ENCODE data around the gene CEP162. TPM values are rescaled to one million over a fixed set of nuclear protein-coding genes. Genes with fewer than 3 reads are reported as not detected.

CEP162 gene, protein sequence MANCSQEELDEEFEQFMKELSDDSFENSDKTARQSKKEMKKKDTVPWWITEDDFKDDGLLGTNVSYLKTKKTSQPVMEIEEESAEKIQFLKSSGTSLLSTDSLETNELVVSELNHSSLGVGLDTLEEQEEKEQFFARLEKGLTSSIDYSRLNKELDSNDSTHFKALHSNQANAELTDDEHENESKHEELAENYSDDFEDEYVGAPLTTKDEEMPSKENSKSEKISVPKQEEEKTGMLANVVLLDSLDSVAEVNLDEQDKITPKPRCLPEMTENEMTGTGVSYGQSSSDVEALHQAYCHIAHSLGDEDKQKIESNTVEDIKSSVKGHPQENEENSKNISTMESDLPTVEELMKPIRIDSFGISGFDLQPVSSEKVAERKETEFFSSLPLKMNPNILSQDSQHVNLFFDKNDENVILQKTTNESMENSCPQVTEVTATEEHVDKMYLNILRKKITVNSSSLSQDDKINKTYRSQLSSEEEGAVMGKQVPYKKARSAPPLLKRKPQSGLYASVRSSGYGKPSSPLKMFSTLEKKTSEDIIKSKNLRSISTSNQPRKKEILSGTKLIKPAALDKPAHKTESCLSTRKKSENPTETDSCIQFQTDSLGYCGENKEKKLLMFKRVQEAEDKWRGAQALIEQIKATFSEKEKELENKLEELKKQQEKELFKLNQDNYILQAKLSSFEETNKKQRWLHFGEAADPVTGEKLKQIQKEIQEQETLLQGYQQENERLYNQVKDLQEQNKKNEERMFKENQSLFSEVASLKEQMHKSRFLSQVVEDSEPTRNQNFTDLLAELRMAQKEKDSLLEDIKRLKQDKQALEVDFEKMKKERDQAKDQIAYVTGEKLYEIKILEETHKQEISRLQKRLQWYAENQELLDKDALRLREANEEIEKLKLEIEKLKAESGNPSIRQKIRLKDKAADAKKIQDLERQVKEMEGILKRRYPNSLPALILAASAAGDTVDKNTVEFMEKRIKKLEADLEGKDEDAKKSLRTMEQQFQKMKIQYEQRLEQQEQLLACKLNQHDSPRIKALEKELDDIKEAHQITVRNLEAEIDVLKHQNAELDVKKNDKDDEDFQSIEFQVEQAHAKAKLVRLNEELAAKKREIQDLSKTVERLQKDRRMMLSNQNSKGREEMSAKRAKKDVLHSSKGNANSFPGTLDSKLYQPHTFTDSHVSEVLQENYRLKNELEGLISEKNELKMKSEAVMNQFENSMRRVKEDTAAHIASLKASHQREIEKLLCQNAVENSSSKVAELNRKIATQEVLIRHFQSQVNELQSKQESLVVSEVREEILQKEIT (N-terminal part only)
- 6.0 TPM for total RNA-seq
- 1 to 10 TPM; 2.2 to 4.2 (median 2.7) TPM for polyA plus RNA-seq

DNA sequence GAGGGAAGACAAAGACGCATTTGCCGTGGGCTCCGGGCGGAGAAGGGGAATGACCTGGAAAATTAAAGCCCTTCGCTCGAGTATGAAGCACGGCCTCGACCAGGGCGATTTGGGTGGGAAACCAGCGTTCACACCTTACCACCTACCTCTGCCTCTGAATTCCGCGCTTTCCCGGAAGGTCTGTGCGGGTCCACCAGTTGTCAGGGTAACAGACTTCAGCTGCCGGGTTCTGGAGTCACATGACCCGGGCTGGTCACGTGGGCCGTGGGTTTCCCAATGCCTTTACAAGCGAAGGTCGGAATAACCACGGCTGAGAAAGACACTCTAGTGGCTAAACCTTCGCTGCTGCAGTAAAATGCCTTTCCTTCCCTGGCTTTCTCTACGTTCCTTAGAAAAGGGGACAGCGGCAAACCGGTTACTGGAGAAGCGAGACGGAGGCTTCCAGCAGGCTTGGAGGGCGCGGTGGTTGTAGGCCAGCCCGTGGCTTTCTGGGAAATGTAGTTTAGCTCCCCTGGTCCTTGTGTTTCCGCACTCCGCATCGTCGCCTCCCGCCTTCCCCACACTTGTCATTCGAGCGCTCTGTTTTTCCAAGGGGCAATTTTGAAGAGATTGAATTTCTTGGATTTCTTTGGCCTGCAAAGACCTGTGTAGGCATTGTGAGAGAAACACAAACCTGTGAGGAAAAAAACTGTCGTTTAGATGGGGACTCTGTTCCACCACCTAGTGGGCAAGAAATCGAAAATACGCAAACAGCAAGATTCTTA is at the start of gene CEP162:
TSS of gene CEP162 (minus strand) at position 210 of the 764 bp plus-strand sequence. CDS start 1,250 bp downstream, outside the sequence.
- ATAC-seq (ENCODE audit: low read depth in 2 of 2) (peak; percentile 92), DNase-seq (peak; percentile 86 to 93 (median 91))
- H3K27ac Mint-ChIP-seq, result peak within 1 kb of the TSS; percentile 91 to 93 (median 92)
- peaks cover 15% of the 10 kb centered on the region for H3K27me3 ChIP-seq (ENCODE audit: control insufficient read depth, insufficient read depth, low read length)
- peaks cover 9 to 33% (median 19%) of the 10 kb centered on the region in 4 donors for H3K4me1 Mint-ChIP-seq
- H3K4me3 ChIP-seq (ENCODE audit: low read depth, low read length), result peak within 1 kb of the TSS; percentile 98
- peak within 1 kb of the TSS; percentile 65 for H3K27ac ChIP-seq (ENCODE audit: insufficient read depth, low read length, poor library complexity, severe bottlenecking)
- no peaks in the 10 kb centered on the region for H3K9me3 ChIP-seq (ENCODE audit: control insufficient read depth in 2 of 2, low read length in 2 of 2)
- H3K36me3 Mint-ChIP-seq, result no peaks in the 10 kb centered on the region
- peaks cover 6% of the 10 kb centered on the region for H3K4me1 ChIP-seq (ENCODE audit: control insufficient read depth, insufficient read depth, low read length, poor library complexity, severe bottlenecking)
- no peaks in the 10 kb centered on the region for H3K36me3 ChIP-seq (ENCODE audit: control insufficient read depth, insufficient read depth, low read length)
- peaks cover 0 to 2% (median 0%) of the 10 kb centered on the region in 7 donors for H3K9me3 Mint-ChIP-seq
- H3K27me3 Mint-ChIP-seq, result peaks cover 9% of the 10 kb centered on the region
- peak within 1 kb of the TSS; percentile 92 to 100 (median 98) for H3K4me3 Mint-ChIP-seq

DNA sequence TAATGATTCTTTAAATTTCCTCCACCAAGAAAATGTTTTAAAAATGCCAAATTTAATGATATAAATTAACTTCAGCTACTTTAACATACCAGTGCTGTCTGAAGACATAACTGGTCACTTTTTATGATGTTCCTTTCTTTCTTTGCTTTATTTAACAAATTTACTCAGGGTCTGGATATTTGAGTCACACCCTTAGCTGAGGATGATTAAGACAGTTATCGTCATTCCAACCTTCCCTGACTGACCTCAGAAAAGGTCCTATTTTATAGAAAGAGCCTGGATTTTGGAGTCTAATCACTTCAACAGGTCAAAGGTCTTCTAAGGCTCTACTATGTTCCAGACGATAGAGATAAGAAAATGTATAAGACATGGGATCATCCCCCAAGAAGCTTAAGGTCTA is 47.4 kb upstream of the CEP162 start:
- Mint-ChIP-seq H3K36me3 (no peaks in the 10 kb centered on the region), H3K4me3 (no peak overlapping the region), H3K9me3 (peaks cover 0 to 2% (median 0%) of the 10 kb centered on the region in 7 donors), H3K27ac (no peak overlapping the region), H3K27me3 (peaks cover 11% of the 10 kb centered on the region), H3K4me1 (no peaks in the 10 kb centered on the region)
- ATAC-seq (ENCODE audit: low read depth in 2 of 2), result no peak
- Histone ChIP-seq H3K4me3 (ENCODE audit: low read depth, low read length) (no peak overlapping the region), H3K27me3 (ENCODE audit: control insufficient read depth, insufficient read depth, low read length) (peaks cover 1% of the 10 kb centered on the region), H3K9me3 (ENCODE audit: control insufficient read depth in 2 of 2, low read length in 2 of 2) (no peaks in the 10 kb centered on the region), H3K27ac (ENCODE audit: insufficient read depth, low read length, poor library complexity, severe bottlenecking) (no peak overlapping the region), H3K4me1 (ENCODE audit: control insufficient read depth, insufficient read depth, low read length, poor library complexity, severe bottlenecking) (no peaks in the 10 kb centered on the region), H3K36me3 (ENCODE audit: control insufficient read depth, insufficient read depth, low read length) (no peaks in the 10 kb centered on the region)
- DNase-seq, result no peak

DNA sequence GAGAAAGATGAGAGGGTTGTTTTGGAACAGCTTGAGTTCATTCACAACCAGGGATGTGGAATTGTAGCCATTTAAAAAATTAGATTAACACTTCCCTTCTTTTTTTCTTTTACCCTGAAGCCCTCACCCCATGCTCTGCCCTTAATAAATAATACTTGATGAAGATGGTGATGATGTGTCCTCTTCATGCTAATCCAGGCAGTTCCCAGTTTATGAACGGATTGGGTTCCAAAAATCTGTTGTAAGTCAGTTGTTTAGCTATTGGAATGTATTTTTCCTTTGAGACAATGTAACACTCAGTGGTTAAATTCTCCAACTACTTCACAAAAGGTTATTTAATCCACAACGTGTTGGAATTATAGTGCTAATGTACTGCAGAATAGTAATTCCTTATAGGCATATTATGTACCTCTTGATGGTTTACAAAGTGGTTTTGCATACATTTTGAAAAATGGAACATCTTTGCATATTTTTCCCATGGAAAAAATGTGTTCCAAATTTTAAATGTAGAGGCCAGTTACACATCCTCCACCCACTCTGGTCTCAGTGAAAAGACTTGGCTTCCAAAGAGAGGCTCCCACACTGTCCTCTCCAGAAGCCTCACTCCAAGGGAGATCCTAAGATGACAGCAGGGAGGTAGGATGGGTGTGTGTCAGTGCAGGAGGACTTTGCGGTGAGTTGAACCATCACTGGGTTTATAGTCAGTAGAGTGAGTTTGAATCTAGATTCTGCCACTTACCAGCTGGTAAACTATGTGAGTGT is 45.8 kb upstream of the CEP162 start:
- Histone ChIP-seq H3K27ac (ENCODE audit: insufficient read depth, low read length, poor library complexity, severe bottlenecking) (no peak overlapping the region), H3K36me3 (ENCODE audit: control insufficient read depth, insufficient read depth, low read length) (no peaks in the 10 kb centered on the region), H3K4me1 (ENCODE audit: control insufficient read depth, insufficient read depth, low read length, poor library complexity, severe bottlenecking) (no peaks in the 10 kb centered on the region), H3K4me3 (ENCODE audit: low read depth, low read length) (no peak overlapping the region), H3K9me3 (ENCODE audit: control insufficient read depth in 2 of 2, low read length in 2 of 2) (no peaks in the 10 kb centered on the region), H3K27me3 (ENCODE audit: control insufficient read depth, insufficient read depth, low read length) (peaks cover 1% of the 10 kb centered on the region)
- Mint-ChIP-seq H3K4me1 (no peaks in the 10 kb centered on the region), H3K36me3 (no peaks in the 10 kb centered on the region), H3K27ac (no peak overlapping the region), H3K4me3 (no peak overlapping the region), H3K27me3 (peaks cover 12% of the 10 kb centered on the region), H3K9me3 (peaks cover 0 to 2% (median 0%) of the 10 kb centered on the region in 7 donors)
- ATAC-seq (ENCODE audit: low read depth in 2 of 2) (no peak), DNase-seq (no peak)

DNA sequence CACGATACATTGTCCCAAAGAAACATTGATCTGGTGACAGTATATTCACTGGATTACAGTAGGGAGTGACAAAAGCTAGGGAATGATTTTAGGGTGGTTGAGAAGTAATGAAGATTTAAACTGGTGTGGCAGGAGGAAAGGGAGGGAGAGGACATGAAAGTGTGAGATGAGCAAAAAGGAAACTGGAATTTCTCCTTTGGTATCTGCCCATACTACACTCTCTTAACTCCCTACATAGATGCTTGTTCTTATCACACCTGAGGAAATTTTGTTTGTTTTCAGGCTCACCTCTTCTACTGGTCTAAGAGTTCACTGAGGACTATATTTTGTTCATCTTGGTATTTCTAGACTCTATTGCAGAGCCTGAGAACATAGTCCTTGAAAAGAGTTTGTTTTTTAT is 44.9 kb upstream of the CEP162 start:
- no peak for DNase-seq

DNA sequence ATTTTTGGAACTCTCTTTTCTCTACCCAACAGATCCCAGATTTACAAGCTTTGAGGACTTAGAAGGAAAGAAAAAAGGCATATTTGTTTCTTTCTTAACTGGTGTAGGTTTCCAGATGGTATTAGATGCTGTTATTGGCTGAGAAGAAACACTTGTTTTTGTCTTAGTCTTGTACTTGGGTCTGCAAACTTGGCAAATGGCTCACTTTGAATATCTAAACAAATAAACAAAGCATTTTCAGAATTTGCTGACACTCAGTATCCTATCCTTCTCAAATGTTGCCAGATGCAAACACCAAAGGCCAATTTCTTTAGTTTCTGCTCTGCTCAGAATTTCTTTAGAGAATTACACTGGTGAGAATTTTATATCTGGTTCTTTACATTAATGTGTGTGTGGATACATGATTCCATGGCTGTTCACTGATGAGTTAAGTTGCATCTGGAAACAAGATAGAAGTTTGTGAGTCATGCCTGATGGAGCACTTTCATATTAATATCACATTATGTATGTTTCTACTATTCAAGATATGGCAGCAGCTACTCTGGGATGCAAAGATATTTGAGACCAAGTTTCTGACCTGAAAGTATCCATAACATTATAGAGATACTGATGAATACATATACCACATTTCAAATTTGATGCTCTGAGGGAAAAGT is 43.7 kb upstream of the CEP162 start:
- Mint-ChIP-seq H3K9me3 (peaks cover 0 to 2% (median 0%) of the 10 kb centered on the region in 7 donors), H3K4me3 (no peak overlapping the region), H3K27ac (no peak overlapping the region), H3K4me1 (no peaks in the 10 kb centered on the region), H3K36me3 (no peaks in the 10 kb centered on the region), H3K27me3 (peaks cover 12% of the 10 kb centered on the region)
- no peaks in the 10 kb centered on the region for H3K4me1 ChIP-seq (ENCODE audit: control insufficient read depth, insufficient read depth, low read length, poor library complexity, severe bottlenecking)
- no peak overlapping the region for H3K4me3 ChIP-seq (ENCODE audit: low read depth, low read length)
- no peak overlapping the region for H3K27ac ChIP-seq (ENCODE audit: insufficient read depth, low read length, poor library complexity, severe bottlenecking)
- ATAC-seq (ENCODE audit: low read depth in 2 of 2) (no peak), DNase-seq (no peak)
- no peaks in the 10 kb centered on the region for H3K9me3 ChIP-seq (ENCODE audit: control insufficient read depth in 2 of 2, low read length in 2 of 2)
- no peaks in the 10 kb centered on the region for H3K27me3 ChIP-seq (ENCODE audit: control insufficient read depth, insufficient read depth, low read length)
- H3K36me3 ChIP-seq (ENCODE audit: control insufficient read depth, insufficient read depth, low read length), result no peaks in the 10 kb centered on the region

More for the DNA sequence above, 44.9 kb upstream of the CEP162 start:
- Mint-ChIP-seq H3K4me3 (no peak overlapping the region), H3K9me3 (peaks cover 0 to 2% (median 0%) of the 10 kb centered on the region in 7 donors), H3K27me3 (peaks cover 12% of the 10 kb centered on the region), H3K4me1 (no peaks in the 10 kb centered on the region), H3K36me3 (no peaks in the 10 kb centered on the region), H3K27ac (no peak overlapping the region)
- Histone ChIP-seq H3K4me3 (ENCODE audit: low read depth, low read length) (no peak overlapping the region), H3K27ac (ENCODE audit: insufficient read depth, low read length, poor library complexity, severe bottlenecking) (no peak overlapping the region), H3K9me3 (ENCODE audit: control insufficient read depth in 2 of 2, low read length in 2 of 2) (no peaks in the 10 kb centered on the region), H3K36me3 (ENCODE audit: control insufficient read depth, insufficient read depth, low read length) (no peaks in the 10 kb centered on the region), H3K27me3 (ENCODE audit: control insufficient read depth, insufficient read depth, low read length) (peaks cover 1% of the 10 kb centered on the region), H3K4me1 (ENCODE audit: control insufficient read depth, insufficient read depth, low read length, poor library complexity, severe bottlenecking) (no peaks in the 10 kb centered on the region)
- ATAC-seq (ENCODE audit: low read depth in 2 of 2), result no peak

DNA sequence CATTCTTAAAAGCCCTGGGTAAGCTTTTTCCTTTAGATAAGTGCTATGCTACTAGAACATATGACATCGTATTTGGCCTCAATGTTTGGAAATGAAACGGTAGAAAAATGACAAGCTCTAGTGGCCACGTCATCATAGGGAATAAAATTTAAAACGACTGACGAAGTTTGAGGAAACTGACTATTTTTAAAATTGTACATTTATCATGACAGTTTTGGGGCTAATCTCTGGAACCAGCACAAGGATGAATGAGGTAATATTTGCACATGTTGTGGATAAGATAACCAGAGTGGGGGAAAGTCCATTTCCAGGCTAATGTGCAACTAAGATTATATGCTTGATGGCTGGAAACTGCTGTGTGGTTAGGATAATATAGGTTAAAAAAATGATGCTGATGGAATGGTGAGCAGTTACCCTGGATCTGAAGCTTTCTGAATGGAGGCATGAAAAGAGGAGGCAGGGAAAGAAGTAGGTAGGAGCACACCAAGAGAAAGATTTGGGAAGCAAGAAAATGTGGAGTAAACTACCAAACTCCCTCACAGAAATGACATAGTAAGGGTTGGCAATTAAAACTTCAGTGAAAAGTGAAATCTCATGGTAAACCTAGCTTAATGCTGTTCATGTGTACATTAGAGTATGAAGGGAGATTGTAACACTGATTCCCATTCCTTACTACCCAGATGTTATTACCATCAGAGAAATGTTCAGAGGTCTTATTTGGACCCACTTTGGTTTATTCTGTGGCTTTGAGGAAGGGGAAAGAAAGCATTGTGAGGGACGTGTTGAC is 42.7 kb upstream of the CEP162 start:
- Mint-ChIP-seq H3K27ac (no peak overlapping the region), H3K27me3 (peaks cover 12% of the 10 kb centered on the region), H3K4me1 (no peaks in the 10 kb centered on the region), H3K36me3 (no peaks in the 10 kb centered on the region), H3K4me3 (no peak overlapping the region), H3K9me3 (peaks cover 0 to 3% (median 0%) of the 10 kb centered on the region in 7 donors)
- no peak overlapping the region for H3K27ac ChIP-seq (ENCODE audit: insufficient read depth, low read length, poor library complexity, severe bottlenecking)
- DNase-seq (no peak), ATAC-seq (ENCODE audit: low read depth in 2 of 2) (no peak)
- H3K27me3 ChIP-seq (ENCODE audit: control insufficient read depth, insufficient read depth, low read length), result no peaks in the 10 kb centered on the region
- H3K4me1 ChIP-seq (ENCODE audit: control insufficient read depth, insufficient read depth, low read length, poor library complexity, severe bottlenecking), result no peaks in the 10 kb centered on the region
- no peak overlapping the region for H3K4me3 ChIP-seq (ENCODE audit: low read depth, low read length)
- H3K36me3 ChIP-seq (ENCODE audit: control insufficient read depth, insufficient read depth, low read length), result no peaks in the 10 kb centered on the region
- H3K9me3 ChIP-seq (ENCODE audit: control insufficient read depth in 2 of 2, low read length in 2 of 2), result no peaks in the 10 kb centered on the region

Measured in CD4-positive, CD25-positive, alpha-beta regulatory T cell (primary cell).